A204.1 (cell line): Measurements from ENCODE around the gene TENM4.

Source experiments
- FAIRE-seq: peaks from 2 replicates; lab custom pipeline; 2012; peaks lifted over from hg19 to GRCh38; lab: Jason Lieb, UNC

Gene TENM4

DNA sequence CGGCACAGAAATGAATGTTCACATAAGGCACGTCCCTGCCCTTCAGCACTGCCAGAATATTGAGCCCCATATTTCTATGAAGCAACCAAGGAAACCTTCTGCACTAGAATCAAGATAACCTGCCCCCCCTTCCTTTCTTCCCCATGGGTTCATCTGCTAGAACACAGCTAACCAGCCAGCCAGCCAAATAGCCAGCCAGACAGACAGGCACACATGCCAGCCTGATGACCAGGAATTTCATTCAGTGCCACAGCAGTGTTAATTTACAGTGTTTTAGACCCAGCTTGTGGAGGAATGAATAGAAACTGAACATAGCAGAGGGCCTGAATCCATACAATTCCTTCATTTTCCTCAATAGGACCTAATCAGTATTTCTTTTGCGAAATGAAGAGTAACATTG, 57.0 kb downstream of the TENM4 start:
- no peak for FAIRE-seq

DNA sequence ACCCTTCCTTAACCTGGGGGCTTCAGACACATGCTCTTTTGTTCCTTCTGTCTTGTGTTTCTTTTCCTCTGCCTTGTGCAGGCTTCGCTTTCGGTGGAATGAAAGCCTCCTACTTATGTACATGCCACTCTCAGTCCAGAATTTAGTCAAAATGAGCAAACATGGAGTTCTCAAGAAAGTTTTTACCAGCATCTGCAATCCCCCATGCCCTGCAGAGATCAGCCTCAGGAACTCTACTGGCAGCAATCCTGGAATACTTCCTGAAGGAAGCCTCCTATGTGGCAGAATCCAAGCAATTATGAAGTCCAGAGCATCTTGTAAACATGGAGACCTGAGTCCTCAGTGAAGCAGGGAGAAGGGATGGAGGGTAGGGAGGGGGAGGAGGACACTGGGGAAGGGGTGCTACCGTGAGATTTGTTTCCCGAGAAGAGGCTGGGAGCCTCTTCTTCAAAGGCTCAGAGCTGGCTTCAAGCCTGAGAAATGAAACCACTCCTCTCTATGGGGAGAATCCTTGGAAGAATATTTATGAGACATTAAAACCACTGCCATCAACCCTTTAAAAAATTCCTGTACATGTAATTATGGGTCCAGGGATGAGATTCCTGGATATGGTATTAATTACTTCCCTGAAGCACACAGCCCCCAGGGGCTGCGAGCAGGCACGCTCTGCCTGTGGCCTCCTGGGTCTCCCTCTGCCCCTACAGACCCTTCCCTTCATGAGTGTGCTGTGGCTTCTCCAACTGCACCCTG, 58.4 kb downstream of the TENM4 start:
- no peak for FAIRE-seq

DNA sequence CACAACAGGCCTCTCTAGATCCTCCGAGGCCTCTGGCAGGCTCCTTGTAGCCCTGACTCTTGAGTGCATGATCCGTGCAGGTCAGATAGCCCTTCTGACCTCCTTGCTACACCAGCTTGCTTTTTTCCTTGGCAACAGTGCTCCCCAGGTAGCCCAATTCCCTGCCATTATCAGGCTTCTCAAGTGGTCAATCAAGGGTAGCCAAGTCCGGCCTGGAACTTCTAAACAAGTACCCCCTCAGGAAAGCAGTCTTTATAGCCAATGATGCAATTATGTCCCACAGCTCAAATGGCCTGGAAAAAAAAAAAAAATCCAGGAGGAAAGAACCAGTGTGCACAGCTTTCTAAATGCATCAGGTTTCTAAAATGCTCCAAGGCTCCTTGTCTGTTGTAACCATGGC, 59.8 kb downstream of the TENM4 start:
- FAIRE-seq = no peak

GRCh38 chr11:79377406-79377805, 63.4 kb downstream of the TENM4 start:
- no peak for FAIRE-seq

DNA sequence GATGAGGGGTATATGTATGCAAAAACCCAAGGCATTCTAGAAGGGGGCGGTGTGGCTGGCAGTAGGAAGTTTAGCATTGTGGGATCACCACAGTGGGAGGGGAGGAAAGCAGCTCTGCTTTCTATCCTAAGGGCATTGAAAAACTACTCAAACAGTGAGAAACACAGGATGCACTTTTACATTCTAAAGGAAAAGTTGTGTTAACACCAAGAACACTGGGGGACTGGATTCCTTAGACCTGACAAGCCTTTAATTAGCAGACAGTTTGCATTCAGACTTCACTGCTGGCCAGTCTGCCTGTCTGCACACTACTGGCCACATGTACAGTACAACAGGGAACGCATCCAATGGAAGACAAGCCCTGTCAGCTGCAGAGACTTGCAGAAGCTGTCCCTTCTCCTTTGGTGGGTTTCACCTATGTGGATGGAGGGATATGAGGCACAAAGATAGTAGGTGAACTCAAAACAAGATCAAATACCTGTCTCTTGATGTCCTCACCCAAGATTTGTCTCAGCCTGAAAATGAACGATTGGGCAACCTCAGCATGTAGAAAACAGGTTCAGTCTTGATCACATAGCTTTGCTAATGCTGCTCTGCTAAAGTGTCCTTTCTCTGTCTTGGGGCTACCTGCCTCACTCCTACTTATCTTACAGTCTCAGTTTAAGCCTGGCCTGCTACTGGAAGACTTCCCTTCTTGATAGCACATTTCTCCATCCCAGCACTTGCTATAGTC, 64.8 kb downstream of the TENM4 start:
- FAIRE-seq = no peak

- FAIRE-seq = no peak
These were observed 66.1 kb downstream of the TENM4 start for GRCh38 chr11:79374727-79375126.

DNA sequence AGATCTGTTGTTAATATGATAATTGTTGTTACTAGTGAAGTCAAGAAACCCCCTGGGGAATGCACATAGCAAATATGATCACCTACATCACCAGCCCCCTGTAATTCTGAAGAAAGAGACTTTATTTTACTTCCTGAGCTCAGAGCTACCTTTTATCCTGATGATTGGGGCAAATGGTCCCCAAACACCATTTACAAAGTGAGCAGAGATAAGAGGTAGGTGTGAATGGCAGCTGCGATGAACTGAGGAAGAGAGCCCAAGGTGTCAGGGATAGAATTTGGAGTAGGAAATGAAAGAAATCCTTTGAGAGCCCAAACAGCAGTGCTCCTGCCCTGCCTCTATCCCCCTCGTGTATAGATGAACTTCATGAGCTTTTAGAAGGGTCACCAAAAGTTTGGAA, 69.1 kb downstream of the TENM4 start:
- no peak for FAIRE-seq

DNA sequence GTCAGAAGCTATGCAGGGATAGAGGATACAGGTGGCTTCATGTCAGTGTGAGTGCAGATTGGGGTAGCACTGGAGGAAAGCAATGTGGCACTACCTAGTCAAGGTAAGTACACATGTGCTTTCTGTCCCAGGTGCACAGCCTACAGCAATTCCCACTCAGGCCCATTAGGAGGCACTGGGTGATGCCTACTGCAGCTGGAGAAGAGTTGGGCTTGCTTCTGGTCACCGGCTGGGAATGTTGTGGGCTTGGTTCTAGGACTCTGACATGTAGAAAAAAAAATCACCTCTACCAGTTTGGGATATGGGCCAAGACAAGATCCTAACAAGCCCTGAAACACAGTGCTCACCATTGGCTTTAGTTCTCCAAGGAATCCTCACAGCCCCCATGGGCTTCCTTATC, 69.7 kb downstream of the TENM4 start:
- no peak for FAIRE-seq

DNA sequence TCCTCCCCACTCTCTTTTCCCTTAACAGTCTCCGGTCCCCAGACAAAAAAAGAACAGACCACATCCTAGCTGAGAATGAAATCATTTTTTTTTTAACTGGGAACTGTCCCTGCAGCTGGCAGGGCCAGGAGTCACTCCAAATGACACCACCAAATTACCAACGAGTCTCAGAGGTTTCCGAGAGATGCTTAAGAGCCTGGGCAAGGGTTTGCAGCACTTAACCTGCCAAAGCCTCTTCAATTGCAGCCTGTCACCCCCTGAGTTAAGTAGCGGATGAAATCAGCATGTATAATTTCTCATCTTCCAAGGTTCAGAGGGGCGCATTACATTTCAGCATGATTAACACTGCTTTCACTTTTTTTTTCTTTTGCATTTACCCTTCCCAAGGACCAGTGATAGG, 71.8 kb downstream of the TENM4 start:
- FAIRE-seq = no peak

GRCh38 chr11:79367844-79368243, 73.0 kb downstream of the TENM4 start:
- no peak for FAIRE-seq

- no peak for FAIRE-seq
These were observed 74.6 kb downstream of the TENM4 start for GRCh38 chr11:79366218-79366617.

- no peak for FAIRE-seq
These were observed 76.9 kb downstream of the TENM4 start for GRCh38 chr11:79363861-79364378.

- FAIRE-seq = no peak
These were observed 77.6 kb downstream of the TENM4 start for GRCh38 chr11:79363256-79363655.

GRCh38 chr11:79362821-79363220, 78.0 kb downstream of the TENM4 start:
- FAIRE-seq = no peak

DNA sequence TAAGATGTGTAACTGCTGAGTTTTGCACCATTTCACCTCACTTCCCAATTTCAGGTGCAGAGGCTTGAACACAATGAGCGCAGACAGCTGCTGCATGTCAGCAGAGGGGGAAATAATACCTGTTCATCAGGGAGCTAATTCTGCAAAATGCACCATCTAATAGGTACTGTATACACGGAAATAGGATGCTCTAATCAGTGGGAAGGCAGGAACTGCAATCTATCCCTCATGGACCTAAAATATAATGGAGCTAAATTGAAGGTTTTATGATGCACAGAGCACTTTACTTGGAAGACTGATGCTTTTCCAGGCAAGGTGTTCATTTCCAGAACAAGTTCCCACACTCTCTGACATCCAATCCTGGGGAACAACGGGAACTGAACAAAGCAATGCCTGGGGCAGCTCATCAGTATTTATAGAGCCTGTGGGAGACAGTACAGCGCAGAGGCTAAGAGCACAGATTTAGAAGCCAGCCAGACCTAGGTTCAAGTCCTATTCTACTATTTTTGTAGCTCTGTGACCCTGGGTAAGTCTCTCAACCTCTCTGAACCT, 78.5 kb downstream of the TENM4 start:
- FAIRE-seq = no peak

GRCh38 chr11:79358258-79358657, 82.6 kb downstream of the TENM4 start:
- no peak for FAIRE-seq

DNA sequence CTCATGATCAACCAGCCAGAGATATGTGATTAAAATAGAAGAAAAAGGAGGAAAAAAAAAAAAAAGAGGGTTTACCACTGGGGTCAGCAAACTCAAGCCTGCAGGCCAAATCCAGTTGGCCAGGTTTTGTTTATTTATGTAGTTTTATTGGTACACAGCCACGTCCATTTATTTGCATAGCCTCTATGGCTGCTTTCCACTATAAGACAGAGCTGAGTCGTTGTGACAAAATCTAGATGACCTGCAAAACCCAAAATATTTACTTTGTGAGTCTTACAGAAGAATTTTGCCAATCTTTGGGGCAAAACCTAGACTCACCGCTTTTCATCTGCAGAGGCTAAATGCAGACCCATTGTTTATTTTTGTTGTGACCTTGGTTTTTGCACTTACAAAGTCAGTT, 87.1 kb downstream of the TENM4 start:
- FAIRE-seq = no peak

DNA sequence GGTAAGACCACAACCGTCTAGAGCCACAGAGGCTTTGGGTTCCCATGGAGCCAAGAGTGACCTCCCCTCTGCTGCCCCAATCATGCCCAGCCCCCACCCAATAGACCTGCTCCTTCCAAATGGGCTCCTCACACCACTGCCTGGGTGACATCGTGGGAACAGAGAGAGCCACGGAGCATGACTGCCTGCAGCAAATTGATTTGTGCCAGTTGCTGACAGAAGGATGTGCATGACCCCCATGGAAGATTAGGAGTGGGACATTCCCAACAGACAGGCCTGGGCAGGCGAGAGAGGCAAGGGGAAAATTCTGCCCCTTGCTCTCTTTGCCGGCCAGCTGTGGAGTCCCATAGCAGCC, 88.5 kb downstream of the TENM4 start:
- no peak for FAIRE-seq

DNA sequence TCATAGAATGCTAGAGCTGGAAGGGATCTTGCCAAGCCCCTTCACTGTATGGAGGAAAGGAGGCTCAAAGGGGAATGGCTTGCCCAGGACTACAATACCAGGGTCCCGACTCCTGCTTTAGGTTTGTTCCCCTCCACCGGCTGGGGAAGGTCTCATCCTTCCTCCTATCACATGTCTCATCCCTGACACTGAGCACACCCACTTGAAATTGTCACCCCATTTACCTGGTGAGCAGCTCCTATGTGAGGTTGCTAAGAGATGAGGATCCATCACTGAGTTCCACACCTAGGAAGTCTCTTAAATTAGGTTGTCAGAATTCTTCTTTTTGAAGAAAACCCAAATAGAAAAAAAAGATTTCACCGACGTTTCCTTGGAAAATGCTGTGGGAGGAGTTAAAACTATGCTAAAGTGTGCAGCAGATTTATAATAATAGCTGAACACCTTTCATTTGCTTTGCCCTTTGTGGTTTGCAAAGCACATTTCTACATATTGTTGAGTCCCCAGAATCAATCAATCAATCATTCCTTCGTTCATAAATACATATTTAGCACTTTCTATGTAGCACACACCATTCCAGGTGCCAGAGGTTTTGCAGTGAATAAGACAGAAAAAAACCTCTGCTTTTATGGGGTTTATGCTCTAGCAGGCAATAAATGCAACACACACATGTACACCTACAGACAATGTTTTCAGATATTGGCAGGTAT, 91.7 kb downstream of the TENM4 start:
- FAIRE-seq = no peak

DNA sequence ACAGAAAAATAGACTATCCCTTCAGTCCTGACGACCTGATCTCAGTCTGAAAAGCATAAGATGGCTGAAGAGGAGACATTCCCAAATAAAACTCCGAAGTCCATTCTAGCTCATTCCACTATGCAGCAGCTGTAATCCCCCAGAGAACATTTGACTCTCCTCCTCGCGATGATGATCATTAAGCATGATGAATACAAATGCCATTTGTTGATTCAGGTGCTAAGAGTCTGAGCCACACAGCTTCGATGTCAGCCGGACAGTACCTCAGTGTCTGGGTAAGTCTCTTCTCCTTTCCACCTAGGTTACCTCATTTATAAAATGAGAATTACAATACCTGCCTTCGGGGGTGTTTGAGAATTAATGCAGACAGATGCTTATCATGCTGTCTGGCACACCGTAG, 94.8 kb downstream of the TENM4 start:
- no peak for FAIRE-seq

DNA sequence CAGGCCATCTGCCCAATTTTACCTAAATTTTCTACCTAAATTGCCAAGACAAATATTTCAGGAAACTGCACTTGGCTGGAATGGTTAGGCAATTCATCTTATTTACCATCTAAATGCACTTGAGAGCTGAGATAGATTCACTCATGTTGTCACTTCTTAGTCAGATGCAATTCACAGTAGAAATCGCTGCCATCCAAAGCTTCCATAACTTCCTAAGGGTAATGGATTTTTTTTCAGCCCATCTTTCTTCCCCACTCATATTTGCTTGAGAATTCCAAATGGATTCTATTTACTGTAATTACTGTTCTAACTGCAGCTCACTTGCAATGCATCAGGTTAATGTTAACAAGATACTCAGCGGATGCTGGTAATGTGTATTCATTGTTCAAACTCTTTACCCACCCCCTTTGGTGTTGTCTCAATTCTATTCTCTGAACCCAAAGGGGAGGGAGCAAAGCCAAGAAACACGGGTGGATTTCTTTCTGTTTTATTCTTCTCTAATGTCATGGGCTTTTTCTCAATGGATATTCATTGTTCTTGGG, 96.0 kb downstream of the TENM4 start:
- no peak for FAIRE-seq

GRCh38 chr11:79342686-79343085, 98.1 kb downstream of the TENM4 start:
- no peak for FAIRE-seq

- FAIRE-seq = no peak
These were observed 98.6 kb downstream of the TENM4 start for GRCh38 chr11:79342236-79342635.
